MM.1S (cell line): ENCODE data around the gene SOX11.

Experiments
- EZH2 ChIP-seq: fragments of 300-600 bp; sonication (generic); optimal IDR thresholded peaks from 2 replicates; pipeline ENCODE3; 2017; ENCODE audit warnings: low read depth, mild to moderate bottlenecking, antibody characterized with exemption, low read length, mixed read lengths
- EZH2phosphoT487 ChIP-seq: fragments of 300-600 bp; sonication (generic); IDR thresholded peaks from 2 replicates; pipeline ENCODE4 v1.6.1; 2018; ENCODE audit warnings: antibody characterized with exemption, low read length
- TF ChIP-seq, protein P1 (sequence below): fragments of 300-600 bp; sonication (generic); IDR thresholded peaks from 2 replicates; pipeline ENCODE4 v1.5.1; 2016; ENCODE audit warnings: antibody characterized with exemption, low read length, mixed read lengths

GRCh38 chr2:5668682-5669250, 23.4 kb upstream of the SOX11 start:
- TF ChIP-seq, protein P1, sequence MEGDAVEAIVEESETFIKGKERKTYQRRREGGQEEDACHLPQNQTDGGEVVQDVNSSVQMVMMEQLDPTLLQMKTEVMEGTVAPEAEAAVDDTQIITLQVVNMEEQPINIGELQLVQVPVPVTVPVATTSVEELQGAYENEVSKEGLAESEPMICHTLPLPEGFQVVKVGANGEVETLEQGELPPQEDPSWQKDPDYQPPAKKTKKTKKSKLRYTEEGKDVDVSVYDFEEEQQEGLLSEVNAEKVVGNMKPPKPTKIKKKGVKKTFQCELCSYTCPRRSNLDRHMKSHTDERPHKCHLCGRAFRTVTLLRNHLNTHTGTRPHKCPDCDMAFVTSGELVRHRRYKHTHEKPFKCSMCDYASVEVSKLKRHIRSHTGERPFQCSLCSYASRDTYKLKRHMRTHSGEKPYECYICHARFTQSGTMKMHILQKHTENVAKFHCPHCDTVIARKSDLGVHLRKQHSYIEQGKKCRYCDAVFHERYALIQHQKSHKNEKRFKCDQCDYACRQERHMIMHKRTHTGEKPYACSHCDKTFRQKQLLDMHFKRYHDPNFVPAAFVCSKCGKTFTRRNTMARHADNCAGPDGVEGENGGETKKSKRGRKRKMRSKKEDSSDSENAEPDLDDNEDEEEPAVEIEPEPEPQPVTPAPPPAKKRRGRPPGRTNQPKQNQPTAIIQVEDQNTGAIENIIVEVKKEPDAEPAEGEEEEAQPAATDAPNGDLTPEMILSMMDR = no peak
- no peak for TF ChIP-seq EZH2phosphoT487
- no peak for TF ChIP-seq EZH2
